Suppressor macrophage (primary cell): ENCODE results near the gene TBC1D21.

Experiments
- DNase-seq, 4 experiments: peaks; one replicate each; pipeline ENCODE4 v3.0.0-alpha.2; 2020 to 2022

TBC1D21 gene

GRCh38 chr15:73862276-73862675 lies 11.1 kb upstream of the TBC1D21 start:
- DNase-seq: no peak

GRCh38 chr15:73865379-73865778 lies 8.0 kb upstream of the TBC1D21 start:
- no peak for DNase-seq

- no peak for DNase-seq
Measured at GRCh38 chr15:73865904-73866303, 7.5 kb upstream of the TBC1D21 start.

- DNase-seq: no peak
Measured at GRCh38 chr15:73866481-73866880, 6.9 kb upstream of the TBC1D21 start.

- no peak for DNase-seq
Measured at GRCh38 chr15:73866881-73867410, 6.4 kb upstream of the TBC1D21 start.

- DNase-seq: no peak
Measured at GRCh38 chr15:73867426-73867825, 5.9 kb upstream of the TBC1D21 start.

GRCh38 chr15:73867956-73868355 lies 5.4 kb upstream of the TBC1D21 start:
- no peak for DNase-seq

- DNase-seq: no peak
Measured at GRCh38 chr15:73869216-73869995, 4.0 kb upstream of the TBC1D21 start.

- DNase-seq: no peak
Measured at GRCh38 chr15:73870700-73871408, 2.5 kb upstream of the TBC1D21 start.

- DNase-seq: no peak
Measured at GRCh38 chr15:73872346-73872745, 1.0 kb upstream of the TBC1D21 start.

GRCh38 chr15:73873889-73874511 lies 636 bp downstream of the TBC1D21 start:
- peak; percentile 50 to 78 (median 68) for DNase-seq

GRCh38 chr15:73879426-73879825 lies 6.1 kb downstream of the TBC1D21 start:
- no peak for DNase-seq

GRCh38 chr15:73881579-73882320 lies 8.4 kb downstream of the TBC1D21 start:
- no peak for DNase-seq

GRCh38 chr15:73882761-73883419 lies 9.5 kb downstream of the TBC1D21 start:
- DNase-seq: no peak

- no peak for DNase-seq
Measured at GRCh38 chr15:73884159-73884558, 10.8 kb downstream of the TBC1D21 start.

GRCh38 chr15:73885954-73886700 lies 12.8 kb downstream of the TBC1D21 start:
- DNase-seq: no peak

- no peak for DNase-seq
Measured at GRCh38 chr15:73886717-73887345, 13.5 kb downstream of the TBC1D21 start.

- DNase-seq: no peak
Measured at GRCh38 chr15:73887481-73887880, 14.1 kb downstream of the TBC1D21 start.

GRCh38 chr15:73888224-73889041 lies 15.1 kb downstream of the TBC1D21 start:
- DNase-seq: no peak
